ENCODE data around the gene RASGRF1.

The RASGRF1 gene

DNA sequence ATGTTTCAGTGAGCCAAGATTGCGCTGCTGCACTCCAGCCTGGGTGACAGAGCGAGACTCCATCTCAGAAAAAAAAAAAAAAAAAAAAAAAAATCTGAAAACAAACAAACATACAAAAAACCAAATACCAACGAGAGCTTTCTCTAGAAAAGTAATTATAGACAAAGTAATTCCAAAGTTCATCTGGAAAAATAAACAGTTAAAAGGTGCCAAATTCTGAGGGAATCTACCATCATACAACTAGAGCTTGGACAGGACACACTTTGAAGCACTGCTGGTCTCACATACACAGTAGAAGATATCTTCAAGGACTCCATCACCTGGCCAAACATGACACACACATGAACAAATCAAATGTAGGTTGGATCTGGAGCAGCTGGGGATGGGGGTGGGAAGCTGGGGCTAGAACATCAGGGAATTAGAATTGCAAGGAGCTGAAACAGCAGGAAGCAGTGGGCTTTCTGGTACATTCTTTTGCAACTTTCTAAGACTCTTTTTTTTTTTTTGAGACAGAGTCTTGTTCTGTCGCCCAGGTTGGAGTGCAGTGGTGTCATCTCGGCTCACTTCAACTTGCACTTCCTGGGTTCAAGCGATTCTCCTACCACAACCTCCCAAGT is 104.6 kb downstream of the RASGRF1 start:
- DNase-seq (ENCODE audit: low spot score): no peak

DNA sequence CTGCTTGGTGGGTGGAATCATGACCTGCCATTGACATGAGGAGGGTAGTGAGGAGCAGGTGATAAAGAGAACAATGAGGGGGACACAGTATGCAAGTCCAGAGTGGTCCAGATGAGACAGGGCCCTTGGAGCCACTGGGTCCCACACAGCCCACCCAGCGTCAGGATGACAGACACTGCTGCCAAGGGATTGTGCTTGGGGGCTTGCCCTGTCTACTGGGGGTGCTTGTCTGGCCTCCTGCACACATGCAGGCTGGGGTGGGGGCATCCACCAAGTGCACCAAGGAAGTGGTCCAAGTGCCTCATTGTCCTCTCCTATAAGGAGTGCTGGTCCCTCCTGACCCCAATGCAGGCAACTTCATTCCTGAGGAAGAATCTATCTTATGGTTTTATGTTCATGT is 106.5 kb downstream of the RASGRF1 start:
- no peak for DNase-seq (ENCODE audit: low spot score)

DNA sequence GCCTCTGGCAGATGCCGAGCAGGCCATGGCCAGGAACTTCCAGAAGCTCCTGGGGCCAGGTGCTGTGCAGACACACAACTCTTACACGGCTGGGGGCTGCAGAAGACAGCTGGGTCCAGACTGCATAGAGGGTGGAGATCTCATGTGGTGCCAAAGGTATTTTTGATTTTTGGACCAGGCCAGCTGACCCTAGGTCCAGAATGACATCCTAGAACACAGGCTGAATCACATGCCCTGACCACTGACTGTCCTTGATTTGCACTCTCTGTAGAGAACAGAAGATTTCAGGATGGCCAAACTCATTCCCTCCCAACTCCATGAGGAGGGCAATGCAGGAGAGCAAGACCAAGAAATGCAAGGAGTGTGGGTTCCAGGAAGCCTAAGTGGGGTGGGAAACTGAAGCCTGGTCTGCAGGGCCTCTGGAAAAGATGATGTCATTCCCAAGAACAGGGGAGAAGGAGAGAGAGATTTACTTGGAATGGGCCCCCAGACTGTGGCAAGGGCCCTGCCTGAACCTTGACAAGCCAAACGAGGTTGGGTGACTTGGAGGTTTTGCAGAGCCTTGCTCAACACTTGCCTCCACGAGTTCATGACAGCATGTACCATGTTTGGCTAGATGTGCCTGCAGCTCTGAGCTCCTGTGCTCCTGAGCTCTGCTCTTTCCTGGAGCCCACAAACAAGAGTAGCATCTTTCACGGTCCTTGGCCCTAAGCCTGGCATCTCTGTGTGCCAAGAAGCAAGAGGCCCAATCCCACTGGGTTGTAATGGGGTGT is 107.2 kb downstream of the RASGRF1 start:
- DNase-seq (ENCODE audit: low spot score): no peak

DNA sequence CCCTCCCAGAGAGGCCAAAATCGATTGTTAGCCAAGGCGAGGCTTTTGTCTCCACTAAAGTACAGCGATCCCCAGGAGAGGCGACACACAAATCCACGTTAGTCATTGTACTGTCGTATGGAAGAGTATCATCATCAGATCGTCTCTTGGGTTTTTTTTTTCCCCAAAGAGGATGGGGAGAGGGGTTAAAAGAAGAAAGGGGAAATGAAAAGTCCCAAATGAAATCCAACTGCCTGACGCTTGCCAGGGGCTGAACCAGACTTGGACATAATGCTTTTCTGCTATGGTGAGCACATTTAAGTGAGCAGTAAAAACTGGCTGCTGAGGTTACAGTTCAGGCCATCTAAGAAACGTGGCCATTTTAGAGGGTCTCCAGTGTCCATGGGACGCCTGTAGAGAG is 107.8 kb downstream of the RASGRF1 start:
- no peak for DNase-seq (ENCODE audit: low spot score)

DNA sequence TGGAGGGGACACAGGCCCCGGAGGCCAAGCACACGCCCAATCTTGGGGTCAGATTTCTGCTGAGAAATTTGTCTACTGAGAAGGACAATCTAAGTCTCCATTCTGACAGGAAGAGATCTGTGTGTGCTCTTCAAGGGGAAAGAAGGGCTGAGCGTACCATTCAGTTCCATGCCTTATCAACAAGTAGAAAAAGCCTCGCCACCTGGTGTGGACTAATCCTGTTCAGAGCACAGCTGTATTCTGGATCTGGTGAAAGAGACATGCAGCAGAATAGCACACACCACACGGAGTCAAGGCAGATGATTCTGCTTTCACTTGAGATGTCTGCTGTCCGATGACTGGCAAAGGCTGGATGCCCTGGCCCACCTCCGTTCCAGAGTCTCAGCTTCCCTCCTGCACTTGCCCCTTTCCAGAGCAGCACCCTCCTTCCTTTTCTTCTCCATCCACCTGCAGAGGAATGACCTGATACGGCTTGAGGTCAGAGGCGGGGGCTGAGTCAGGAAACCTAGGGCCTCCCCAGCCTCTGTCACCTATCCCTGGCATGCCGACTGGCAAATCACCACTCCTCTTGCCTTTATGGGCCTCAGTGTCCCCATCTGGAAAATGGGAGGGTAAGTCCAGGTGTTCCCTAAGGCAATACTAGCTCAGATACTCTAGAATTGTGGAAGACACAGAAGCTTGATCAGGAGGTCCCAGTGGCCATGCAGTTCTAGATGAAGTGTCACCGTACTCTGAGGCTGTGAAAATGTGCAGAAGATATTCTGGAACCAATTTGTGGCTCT is 108.9 kb downstream of the RASGRF1 start:
- no peak for DNase-seq (ENCODE audit: low spot score)

DNA sequence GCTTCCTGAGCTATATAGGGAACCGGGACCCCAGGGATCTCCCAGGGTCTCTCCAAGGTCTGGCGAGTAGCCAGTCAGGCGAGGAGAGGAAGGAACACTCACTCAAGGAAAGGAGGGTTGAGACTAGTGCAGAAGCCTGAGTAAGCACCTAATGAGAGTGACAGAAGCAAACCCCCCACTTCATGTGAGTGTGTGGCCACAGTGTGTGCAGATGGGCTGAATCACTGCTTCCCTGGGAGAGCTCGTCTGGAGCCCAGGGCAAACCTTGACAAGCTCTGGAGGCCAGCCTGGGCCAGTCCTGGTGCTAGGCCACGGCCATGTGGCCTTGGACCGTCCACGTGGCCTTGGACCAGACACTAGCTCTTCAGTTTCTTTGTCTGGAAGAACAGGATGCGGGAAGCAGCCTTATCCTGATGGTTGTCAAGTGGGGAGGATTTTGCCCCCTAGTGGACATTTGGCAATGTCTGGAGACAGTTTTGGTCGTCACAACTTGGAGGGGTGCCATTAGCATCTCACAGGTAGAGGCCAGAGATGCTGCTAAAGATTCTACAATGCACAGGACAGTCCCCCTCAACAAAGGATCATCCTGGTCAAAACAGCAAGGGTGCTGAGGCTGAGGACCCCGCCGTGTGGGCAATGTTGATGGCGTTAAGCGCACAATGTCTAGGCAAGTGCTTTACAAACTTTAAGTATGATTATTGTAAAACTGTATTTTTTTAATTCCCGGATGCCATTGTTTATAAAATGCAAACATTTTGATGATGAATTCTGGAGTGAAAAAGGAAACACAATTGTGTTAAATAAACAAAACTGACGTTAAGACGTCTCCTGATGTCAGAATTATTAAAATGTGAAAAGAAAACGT is 110.9 kb downstream of the RASGRF1 start:
- peak; percentile 63 for DNase-seq (ENCODE audit: low spot score)

DNA sequence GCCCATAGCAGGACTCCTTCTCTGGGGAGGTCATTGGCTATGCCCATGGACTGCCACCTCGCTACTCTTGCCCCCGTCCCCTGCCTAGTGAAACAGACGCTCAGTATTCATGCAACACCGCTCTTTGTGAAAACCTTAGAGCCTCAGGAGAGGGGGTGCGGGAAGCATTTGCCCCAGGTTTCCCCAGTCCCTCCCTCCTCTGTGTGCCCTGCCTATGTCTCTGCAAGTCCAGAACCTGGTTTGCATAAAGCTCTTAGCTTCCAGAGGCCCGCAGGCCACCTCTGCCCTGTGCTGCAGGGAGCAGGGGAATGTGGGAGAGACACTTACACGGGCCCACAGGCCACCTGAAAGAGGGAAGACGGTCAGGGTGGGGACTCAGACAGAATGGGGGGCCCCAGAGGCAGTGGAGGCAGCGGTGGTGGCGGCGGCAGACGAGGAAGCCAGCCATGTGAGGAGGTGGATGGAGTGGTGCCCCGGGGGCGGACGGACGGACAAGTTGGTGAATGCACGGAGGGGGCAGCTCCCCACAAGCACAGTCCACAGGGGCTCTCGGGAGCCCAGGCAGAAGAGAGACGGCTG is 111.9 kb downstream of the RASGRF1 start:
- no peak for DNase-seq (ENCODE audit: low spot score)

DNA sequence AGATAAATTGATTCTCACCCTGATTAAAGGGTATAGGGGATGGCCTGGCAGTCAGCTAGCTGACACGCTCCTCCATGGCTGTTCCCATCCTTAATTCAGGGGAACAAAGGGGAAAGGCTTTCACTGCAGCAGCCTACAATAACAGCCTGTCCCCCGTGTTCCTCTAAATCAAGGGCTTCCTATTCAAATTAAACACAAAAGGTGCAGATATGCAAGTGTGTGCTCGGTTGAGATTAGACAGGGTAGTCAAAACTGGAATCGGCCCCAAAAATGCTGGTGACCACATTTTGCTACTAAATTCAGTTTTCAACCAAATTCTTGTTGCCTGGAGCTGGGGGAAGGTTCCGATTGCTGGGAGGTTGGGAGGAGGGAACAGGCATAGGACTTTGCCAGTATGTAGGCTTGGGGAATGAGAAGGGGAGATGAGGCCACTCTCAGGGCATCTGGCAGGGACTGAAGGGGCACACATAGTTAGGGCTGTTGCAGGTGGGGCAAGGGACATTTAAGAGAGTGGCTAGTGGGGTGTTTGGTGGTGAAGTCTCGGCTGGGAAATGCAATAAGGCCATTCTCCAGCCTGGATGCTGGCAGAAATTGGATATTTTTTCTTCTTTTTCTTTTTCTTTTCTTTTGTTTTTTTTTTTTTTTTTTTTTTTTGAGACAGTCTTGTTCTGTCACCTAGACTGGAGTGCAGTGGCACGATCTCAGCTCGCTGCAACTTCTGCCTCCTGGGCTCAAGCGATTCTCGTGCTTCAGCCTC is 112.8 kb downstream of the RASGRF1 start:
- DNase-seq (ENCODE audit: low spot score): no peak

DNA sequence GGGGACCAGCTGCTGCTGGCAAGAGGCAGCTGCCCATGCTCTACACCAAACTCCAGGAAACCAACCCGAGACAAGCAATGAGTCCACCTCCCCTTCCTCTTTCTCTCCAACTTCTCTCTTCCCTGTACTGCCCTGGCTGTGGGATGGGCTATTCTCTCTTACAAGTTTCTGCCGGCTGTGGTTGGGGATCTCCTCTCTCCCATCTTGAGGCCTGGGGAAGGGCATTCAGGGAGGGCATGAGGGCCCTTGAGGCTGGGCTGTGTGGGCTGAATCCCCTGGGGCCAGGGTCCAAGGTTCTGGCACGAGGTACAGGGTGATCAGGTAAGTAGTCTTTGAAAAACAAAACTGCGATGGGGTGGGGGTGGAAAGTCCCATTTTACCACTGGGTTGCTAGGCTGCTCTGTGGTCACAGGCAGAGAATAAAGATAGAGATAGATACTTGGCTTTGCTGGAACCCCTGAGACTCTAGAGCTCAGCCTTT is 113.4 kb downstream of the RASGRF1 start:
- no peak for DNase-seq (ENCODE audit: low spot score)

DNA sequence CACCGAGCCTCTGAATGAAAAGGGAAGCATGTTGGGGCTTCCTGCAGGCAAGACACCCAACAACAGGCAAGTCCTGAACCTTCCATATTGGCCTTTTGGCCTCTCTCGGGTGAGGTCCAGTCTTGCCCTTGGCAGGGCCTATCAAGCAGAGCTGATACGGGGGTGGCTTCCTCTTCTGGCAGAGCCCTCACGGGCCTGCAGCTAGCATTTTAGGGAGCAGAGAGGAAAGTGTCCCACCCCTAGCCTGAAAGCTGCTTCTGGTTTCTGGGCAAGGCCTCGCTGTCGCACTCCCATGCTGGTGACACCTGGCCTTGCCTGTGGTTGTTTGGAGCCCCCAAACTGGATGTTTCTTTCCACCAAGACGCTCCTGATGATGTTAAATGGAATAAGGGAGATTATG is 113.9 kb downstream of the RASGRF1 start:
- DNase-seq (ENCODE audit: low spot score): no peak

DNA sequence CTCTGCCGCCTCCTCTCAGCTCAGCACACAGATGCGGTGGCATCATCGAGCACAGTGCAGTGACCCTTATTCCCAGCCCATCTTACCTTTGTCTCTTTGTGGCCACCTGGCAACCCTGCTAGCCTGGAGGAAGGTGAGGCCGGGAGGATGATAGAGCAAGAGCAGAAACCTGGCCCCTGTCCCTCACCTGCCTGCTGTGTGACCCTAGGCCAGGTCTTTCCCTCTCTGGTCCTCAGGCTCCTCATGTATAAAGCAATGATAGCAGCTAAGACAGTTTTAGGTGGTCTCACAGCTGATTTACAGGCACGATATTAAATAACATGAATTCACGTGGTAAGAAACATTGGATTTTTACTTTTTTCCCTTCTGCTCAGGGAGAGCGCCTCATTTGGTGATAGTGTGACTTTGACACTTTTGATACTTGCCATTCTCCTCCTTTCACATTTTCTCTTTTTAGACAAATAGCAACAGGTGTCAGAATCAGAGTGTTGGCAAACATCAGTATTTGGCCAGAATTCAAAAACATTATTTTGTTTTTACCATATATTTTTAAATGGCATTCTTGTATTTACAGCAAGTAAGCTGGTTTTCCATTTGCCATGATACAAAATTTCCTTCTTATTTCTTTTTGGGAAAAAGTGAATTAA is 116.2 kb downstream of the RASGRF1 start:
- no peak for DNase-seq (ENCODE audit: low spot score)

DNA sequence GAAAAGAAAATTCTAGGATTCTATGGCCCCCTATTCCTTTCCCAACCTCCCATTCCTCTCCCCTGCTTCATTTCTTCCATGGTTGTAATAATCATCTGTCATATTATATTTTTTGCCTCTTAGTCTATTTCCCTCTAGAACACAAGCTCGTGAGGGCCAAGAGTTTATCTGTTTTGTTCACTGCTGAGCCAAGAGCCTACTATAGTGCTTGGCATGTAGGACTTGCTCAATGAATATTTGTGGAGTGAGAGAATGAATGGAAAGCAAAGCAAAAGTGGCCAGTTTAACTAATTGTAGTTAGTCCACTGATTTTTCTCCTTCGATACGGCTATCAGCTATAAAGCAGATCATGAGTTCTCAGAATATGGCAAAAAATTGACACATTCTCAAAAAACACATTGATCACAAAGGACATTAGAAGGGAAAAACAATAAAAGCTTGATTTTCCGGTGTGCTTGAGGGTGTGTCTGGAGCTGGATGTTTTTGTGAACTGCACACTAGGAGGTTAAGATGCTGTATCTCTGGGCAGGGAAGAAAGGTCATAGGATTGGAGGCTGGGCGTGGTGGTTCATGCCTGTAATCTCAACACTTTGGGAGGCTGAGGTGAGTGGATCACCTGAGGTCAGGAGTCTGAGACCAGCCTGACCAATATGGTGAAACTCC is 120.8 kb downstream of the RASGRF1 start:
- no peak for DNase-seq (ENCODE audit: low spot score)

DNA sequence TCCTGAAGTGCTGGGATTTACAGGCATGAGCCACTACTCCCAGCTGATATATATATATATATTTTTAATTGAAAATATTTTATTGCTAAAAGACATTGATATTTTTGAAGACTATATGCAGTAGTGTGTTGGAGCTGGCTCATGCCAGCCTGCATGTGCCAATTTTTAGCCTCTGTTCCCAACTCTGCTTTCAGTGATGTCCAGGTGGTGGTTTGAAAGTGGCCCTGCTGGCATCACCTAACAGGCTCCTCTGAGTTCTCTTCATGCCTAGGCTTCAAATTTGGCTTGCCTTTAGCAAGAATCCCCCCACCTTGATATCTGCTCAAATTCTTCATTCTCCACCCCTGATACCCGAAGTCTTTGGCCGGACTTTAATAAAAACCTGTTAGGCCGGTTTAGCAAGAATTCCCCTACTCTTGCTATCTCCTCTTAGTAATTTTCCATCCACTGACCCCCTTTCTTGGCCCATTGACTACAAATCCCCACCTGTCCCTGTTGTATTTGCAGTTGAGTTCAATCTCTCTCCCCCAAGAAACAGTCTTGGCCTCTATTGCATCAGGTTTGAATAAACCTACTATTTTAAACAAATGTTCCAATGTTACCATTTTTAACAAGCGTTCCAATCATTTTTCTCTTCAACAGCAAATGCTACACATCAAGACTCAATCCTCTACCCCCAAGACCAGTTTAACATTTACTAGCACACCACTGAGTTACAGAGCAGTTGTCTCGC is 121.9 kb downstream of the RASGRF1 start:
- no peak for DNase-seq (ENCODE audit: low spot score)

DNA sequence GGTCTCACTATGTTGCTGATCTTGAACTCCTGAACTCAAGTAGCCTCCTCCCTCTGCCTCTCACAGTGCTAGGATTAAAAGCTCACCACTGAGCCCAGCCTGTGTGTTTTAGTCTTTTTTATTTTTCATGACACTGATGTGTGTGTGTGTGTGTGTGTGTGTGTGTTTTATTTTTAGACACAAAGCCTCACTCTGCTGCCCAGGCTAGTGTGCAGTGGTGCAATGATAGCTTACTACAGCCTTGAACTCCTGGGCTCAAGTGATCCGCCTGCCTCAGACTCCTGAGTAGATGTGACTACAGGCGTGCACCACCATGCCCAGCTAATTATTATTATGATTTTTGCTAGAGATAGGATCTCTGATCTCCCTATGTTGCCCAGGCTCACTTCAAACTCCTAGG is 122.5 kb downstream of the RASGRF1 start:
- DNase-seq (ENCODE audit: low spot score): no peak

DNA sequence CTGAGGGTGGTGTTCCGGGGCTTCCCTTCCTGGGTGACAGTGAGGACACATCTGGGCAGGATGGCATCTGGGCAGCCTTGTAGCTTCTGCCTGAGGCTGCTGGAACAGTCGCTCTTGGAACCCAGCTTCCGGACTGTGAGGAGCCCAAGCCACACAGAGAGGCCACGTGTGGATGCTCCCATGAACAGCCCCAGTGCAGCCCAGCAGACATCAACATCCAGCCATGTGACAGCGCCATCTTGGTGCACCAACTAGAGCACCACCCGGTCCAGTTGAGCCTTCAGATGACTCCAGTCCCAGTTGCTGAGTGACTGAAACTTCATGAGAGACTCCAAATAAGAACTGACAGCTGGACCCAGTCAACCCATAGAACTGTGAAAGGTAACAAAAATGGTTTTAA is 130.3 kb downstream of the RASGRF1 start:
- no peak for DNase-seq (ENCODE audit: low spot score)

DNA sequence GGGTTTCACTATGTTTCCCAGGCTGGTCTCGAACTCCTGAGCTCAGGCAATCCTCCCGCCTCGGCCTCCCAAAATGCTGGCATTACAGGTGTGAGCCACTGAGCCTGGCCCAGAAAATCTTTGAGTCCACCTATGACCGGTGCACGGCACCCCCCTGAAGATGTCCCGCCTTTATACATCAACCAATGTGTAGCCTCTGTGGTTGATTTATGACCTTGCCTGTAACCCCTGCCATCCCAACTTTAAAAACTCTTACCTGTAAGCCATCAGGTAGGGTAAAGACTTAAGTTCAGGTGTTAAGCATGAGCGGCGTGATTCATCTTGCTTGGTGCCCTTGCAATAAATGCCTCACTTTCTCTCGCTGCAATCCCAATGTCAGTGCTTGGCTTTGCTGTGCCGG is 131.2 kb downstream of the RASGRF1 start:
- DNase-seq (ENCODE audit: low spot score): no peak

DNA sequence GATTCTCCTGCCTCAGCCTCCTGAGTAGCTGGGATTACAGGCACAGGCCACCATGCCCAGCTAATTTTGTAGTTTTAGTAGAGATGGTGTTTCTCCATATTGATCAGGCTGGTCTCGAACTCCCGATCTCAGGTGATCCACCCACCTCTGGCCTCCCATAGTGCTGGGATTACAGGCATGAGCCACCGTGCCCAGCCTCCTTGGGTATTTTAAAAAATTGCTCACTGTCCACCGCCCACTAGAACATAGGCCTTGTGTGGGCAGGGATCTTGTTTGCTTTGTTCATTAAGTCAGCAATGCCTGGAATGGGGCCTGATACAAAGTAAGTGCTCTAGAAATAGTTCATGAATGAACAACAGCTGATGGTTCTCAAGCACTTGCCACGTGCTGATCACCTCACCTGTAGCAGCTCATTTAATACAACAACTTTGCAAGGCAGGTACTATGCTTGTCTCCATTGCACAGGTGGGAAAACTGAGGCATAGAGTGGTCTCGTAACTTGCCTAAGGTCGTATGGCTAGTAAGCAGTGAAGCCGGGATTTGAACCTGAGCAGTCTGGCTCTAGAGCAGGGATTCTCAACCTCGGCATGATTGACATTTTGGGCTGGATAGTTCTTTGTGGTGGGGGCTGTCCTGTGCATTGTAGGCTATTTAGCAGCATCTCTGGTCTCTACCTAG is 133.0 kb downstream of the RASGRF1 start:
- DNase-seq (ENCODE audit: low spot score): no peak

DNA sequence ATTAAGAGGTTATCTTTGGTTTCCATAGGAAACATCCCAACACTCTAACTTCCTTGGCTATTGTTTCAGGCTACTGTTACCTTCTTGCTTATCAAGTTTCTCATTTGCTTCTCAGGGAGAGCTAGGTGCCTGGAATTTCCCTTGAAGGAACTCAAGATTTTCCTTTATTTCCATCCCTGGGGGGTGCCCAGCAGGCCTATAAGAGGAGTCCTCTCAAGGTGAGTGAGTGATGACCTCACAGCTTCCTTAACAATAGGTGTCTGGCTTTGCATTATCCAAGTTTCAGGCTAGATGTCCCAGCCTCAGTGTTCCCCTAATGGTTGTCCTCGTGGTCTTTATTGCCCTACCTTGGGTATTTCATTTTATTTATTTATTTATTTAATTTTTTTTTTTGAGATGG is 133.6 kb downstream of the RASGRF1 start:
- no peak for DNase-seq (ENCODE audit: low spot score)

DNA sequence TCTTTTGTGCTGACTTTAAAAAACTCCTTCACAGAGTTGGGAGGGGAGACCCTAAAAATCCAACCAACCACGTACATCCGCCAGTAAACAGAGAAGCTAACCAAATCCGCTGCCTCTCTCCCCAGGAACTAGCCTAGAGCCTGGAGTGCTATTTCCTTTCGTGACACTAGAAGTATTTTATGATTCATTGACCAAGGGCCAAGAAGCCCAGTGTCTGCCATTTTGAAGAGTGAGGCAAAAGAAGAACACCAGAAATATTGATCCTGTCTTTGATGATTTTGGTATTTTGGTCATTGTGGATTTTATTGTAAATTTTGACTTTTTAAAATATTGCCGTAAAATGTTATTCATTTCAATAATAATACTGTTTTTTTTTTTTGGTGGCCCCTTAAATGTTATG is 135.2 kb downstream of the RASGRF1 start:
- no peak for DNase-seq (ENCODE audit: low spot score)

Data from RKO (cell line).